SU-DHL-6 (cell line): Measurements from ENCODE around the gene PDCD1.

Experiments
- CTCF ChIP-seq: fragments of 200-600 bp; sonication (generic); IDR thresholded peaks from one replicate; pipeline ENCODE4 v1.5.1; 2017; ENCODE audit warnings: antibody characterized with exemption, mild to moderate bottlenecking, low read length, moderate library complexity; ENCODE audit not compliant: insufficient read depth, poor library complexity, severe bottlenecking
- EZH2phosphoT487 ChIP-seq: fragments of 200-600 bp; sonication (generic), shearing (Covaris generic); conservative IDR thresholded peaks from 2 replicates; pipeline ENCODE4 v1.6.1; 2018; ENCODE audit warnings: mild to moderate bottlenecking, antibody characterized with exemption, low read length, moderate library complexity, mixed read lengths

GRCh38 chr2:241903121-241904010, 44.7 kb upstream of the PDCD1 start:
- TF ChIP-seq CTCF, result no peak
- no peak for TF ChIP-seq EZH2phosphoT487
